Measurements from ENCODE around the gene PDE3A.

The PDE3A gene

GRCh38 chr12:20424841-20425240, 56.5 kb downstream of the PDE3A start:
- DNase-seq (ENCODE audit: low spot score): no peak

DNA sequence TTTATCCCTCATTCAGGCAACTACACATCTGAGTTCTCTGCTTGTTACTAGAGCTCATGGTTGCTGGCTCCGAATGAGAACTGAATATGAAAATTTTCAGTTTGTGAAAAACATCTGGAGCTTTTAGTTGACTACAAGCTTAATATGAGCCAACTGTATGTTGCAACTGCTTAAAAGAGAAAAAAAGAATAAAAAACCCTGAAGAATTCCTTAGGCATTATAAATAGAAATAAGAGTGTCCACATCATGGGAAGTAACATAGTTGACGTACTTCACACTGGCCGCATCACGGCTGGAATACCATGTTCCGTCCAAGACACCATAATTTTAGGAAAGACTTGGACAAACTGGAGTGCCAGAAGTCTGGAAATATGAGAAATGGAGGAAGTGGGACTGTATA, 57.9 kb downstream of the PDE3A start:
- DNase-seq (ENCODE audit: low spot score): no peak

- DNase-seq (ENCODE audit: low spot score): no peak
Measured at GRCh38 chr12:20426957-20427356, 58.6 kb downstream of the PDE3A start.

- DNase-seq (ENCODE audit: low spot score): no peak
Measured at GRCh38 chr12:20429852-20430251, 61.5 kb downstream of the PDE3A start.

- DNase-seq (ENCODE audit: low spot score): no peak
Measured at GRCh38 chr12:20432290-20432689, 64.0 kb downstream of the PDE3A start.

GRCh38 chr12:20434996-20435395, 66.7 kb downstream of the PDE3A start:
- DNase-seq (ENCODE audit: low spot score): peak; percentile 11

- peak; percentile 16 for DNase-seq (ENCODE audit: low spot score)
Measured at GRCh38 chr12:20436316-20436715, 68.0 kb downstream of the PDE3A start.

- peak; percentile 36 for DNase-seq (ENCODE audit: low spot score)
Measured at GRCh38 chr12:20438299-20438779, 70.0 kb downstream of the PDE3A start.

GRCh38 chr12:20439626-20440025, 71.3 kb downstream of the PDE3A start:
- DNase-seq (ENCODE audit: low spot score): no peak

GRCh38 chr12:20440408-20440807, 72.1 kb downstream of the PDE3A start:
- DNase-seq (ENCODE audit: low spot score): no peak

DNA sequence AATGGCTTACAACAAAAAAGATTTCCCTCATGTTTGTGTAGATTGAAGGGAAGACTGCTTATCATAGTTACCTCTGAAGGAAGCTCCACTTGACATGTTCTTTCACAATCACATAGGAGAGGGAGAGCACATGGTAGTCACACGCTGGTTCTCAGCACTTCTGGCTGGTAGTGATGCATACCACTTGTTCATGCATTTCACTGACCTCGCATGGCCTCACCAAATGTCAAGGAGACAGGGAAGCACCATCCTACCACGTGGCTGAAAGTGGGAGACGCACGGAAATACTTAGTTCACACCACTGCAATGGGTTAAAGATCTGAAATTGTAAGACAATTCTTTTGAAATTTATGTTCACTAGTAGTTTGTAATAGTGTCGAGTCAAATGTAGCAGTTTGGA, 74.0 kb downstream of the PDE3A start:
- no peak for DNase-seq (ENCODE audit: low spot score)

DNA sequence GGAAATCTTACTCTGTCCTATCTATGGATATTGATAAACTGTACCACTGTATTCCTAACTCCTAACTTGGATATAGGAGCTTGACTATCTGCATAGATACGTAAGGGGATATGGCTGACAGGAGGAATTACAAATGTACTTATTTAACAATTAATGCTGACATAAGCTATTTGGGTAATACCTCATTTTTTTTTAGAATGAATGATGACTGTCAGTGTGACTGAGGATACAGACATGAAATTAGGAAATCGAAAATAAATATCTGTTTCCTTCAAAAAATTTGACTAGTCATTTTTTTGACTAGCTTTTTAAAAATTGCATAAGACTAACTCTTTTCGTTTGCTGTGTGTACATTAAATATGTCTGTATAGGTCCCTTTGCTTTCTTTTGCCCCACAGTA, 74.9 kb downstream of the PDE3A start:
- DNase-seq (ENCODE audit: low spot score): no peak

DNA sequence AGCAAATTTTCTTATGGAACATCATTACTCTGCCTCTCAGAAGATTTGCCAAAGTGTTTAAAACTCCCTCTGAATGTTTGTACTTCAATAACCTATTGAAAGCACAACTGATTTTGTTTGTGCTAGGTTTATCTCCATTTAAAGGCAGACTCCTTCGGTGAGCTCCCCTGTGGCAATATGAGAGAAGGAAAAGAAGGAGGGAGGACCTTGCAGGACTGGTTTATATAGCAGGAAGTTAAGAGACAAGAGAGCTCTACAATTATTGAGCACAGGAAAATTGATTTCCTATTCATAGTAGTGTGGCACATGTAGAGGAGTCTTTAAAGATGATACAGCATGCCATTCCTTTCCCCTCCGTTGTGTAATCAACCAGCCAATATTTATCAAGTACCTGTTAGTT, 75.5 kb downstream of the PDE3A start:
- DNase-seq (ENCODE audit: low spot score): no peak

DNA sequence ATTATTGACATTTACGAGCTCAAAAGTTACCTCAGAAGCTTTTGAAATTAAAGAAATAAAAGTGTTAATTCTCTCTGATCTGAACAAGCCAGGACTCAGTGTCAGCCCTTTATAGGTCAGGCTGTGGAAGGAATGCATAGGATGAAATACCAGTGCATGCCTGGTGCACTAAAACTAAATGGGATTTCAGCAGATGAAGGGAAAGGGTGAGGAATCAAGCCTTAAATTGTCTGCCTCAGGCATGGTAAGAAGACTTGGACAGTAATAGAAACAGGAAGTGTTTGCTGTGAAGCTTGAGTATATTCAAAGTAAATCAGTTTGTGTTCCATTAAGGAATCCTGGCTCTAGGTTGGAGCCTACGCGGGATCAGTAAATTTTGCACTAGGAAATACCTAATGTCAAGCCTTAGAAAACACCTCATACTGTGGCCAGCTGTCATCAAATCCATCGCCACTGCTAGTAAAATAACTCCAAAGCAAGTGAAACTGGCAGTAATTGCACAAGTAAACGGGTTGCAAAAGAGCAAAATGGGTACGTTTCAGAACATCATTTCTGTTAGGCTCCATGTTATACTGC, 76.3 kb downstream of the PDE3A start:
- DNase-seq (ENCODE audit: low spot score): no peak

DNA sequence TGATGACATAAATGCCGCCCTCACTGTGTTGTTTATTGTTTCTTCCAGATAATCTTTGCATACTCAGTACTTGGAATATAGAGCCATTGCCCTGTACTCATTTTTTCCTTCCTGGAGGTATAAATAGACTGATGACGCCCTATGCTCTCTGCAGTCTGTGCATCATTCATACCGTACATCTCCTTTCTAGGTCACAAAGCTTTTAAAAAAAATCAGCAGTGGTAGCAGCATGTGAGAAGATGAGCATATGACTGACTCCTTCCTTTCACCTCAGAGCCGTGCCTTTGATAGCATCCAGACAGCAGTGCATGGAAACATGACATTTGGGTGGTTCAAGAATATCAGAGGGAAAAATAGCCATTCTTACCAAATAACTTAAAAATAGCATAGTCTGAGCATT, 77.3 kb downstream of the PDE3A start:
- DNase-seq (ENCODE audit: low spot score): peak; percentile 17

DNA sequence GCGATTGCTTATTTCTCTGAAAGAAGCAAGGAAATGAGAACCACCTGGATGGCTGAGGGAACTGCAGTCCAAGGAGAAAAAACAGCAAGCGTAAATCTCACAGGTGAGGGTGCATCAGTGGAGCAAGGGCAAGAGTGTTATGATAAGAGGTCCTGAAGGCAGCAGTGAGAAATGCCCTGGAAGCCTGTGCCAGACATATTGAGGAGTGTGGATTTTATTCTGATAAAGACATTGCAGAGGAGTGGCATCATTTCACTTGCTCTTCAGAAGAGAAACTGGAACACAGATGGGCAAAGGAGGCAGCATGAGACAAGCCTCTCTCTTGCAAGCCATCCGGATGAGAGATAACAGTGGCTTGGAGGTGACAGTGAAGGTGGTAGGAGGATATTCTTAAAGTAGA, 78.5 kb downstream of the PDE3A start:
- no peak for DNase-seq (ENCODE audit: low spot score)

- DNase-seq (ENCODE audit: low spot score): no peak
Measured at GRCh38 chr12:20448781-20449180, 80.4 kb downstream of the PDE3A start.

GRCh38 chr12:20450591-20451180, 82.3 kb downstream of the PDE3A start:
- DNase-seq (ENCODE audit: low spot score): peak; percentile 19

- peak; percentile 33 for DNase-seq (ENCODE audit: low spot score)
Measured at GRCh38 chr12:20451761-20452160, 83.4 kb downstream of the PDE3A start.

GRCh38 chr12:20452496-20453010, 84.2 kb downstream of the PDE3A start:
- no peak for DNase-seq (ENCODE audit: low spot score)

DNA sequence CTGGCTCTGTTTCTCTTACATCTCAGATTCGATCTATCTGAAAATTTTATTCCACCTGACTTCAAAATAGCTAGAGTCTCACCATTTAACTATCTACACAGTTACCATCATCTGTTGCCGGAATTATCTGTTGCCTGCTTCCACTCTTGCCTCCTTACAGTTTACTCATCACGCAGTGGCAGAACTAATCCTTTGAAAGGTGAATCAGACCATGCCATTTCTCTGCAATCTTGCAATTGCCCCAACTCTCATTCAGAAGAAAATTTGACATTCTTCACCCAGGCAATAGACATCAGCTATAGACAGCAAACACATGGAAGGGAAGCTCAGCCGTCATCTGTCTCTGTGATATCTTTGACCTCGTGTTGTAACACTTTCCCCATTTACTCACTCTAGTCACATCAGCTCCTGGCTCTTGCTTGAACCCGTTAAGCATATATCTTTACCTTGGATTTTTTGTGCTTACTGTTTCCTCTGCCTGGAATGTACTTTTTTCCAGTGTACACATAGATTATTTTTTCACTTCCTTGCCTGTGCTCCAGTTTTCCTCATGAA, 85.5 kb downstream of the PDE3A start:
- no peak for DNase-seq (ENCODE audit: low spot score)

DNA sequence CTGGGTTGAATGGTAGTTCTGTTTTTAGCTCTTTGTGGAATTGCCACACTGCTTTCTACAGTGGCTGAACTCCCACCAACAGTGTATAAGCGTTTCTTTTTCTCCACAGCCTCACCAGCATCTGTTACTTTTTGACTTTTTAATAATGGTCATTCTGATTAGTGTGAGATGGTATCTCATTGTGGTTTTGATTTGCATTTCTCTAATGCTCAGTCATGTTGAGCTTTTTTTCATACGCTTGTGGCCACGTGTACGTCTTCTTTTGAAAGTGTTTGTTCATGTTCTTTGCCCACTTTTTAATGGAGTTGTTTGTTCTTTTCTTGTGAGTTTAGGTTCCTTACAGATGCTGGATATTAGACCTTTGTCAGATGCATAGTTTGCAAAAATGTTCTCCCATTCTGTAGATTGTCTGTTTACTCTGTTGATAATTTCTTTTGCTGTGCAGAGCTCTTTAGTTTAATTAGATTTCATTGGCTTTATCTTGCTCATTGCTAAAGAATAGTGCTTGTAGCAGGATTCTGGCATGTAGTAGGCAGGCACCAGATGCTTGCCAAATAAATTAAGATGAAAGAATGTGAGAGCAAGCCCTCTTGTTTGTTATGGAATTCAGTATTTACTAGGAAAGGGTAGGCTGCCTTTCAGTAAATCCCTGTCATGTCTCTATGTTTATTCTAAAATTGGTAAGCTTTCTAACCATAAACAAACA, 86.8 kb downstream of the PDE3A start:
- DNase-seq (ENCODE audit: low spot score): no peak

GRCh38 chr12:20457582-20457981, 89.2 kb downstream of the PDE3A start:
- no peak for DNase-seq (ENCODE audit: low spot score)
